DMS114 treated with DMSO at 0.1 percent for 48 hours (cell line): ENCODE measurements around the gene TMEM9B.

Experiments
- DNase-seq: peaks from one replicate; lab custom pipeline; 2025; ENCODE audit not compliant: unreplicated experiment; lab: John Stamatoyannopoulos, UW

TMEM9B gene

GRCh38 chr11:8930456-8931175, 33.6 kb downstream of the TMEM9B start:
- no peak for DNase-seq

- DNase-seq, result no peak
These were observed 35.1 kb downstream of the TMEM9B start for GRCh38 chr11:8928981-8929615.

GRCh38 chr11:8928205-8928604, 36.0 kb downstream of the TMEM9B start:
- no peak for DNase-seq

- DNase-seq, result no peak
These were observed 37.0 kb downstream of the TMEM9B start for GRCh38 chr11:8927233-8927632.

- DNase-seq, result no peak
These were observed 38.0 kb downstream of the TMEM9B start for GRCh38 chr11:8926236-8926635.

GRCh38 chr11:8925711-8926110, 38.5 kb downstream of the TMEM9B start:
- no peak for DNase-seq

GRCh38 chr11:8922691-8923090, 41.6 kb downstream of the TMEM9B start:
- DNase-seq, result no peak

GRCh38 chr11:8917157-8917825, 47.0 kb downstream of the TMEM9B start:
- DNase-seq, result no peak

GRCh38 chr11:8914661-8915018, 49.6 kb downstream of the TMEM9B start:
- no peak for DNase-seq

- DNase-seq, result no peak
These were observed 50.1 kb downstream of the TMEM9B start for GRCh38 chr11:8913961-8914660.

- DNase-seq, result peak; percentile 76
These were observed 53.0 kb downstream of the TMEM9B start, which contains the start of gene AKIP1 for GRCh38 chr11:8911029-8911823. Gene AKIP1 (plus strand): TSS chr11:8911189. CDS start chr11:8911450, 261 bp downstream.

GRCh38 chr11:8910649-8911026, 53.6 kb downstream of the TMEM9B start:
- no peak for DNase-seq

GRCh38 chr11:8908099-8908498, 56.1 kb downstream of the TMEM9B start:
- no peak for DNase-seq

GRCh38 chr11:8907116-8907515, 57.1 kb downstream of the TMEM9B start:
- DNase-seq, result no peak

- DNase-seq, result no peak
These were observed 58.6 kb downstream of the TMEM9B start for GRCh38 chr11:8905528-8906165.

- no peak for DNase-seq
These were observed 65.0 kb downstream of the TMEM9B start for GRCh38 chr11:8899119-8899753.
